HEK293T (cell line): ENCODE data around the gene SIRPG.

ENCODE experiments used
- BHLHE40 ChIP-seq: fragments of 450-650 bp; IDR thresholded peaks from 2 replicates; pipeline ENCODE4 v1.6.1; 2016; ENCODE audit warnings: mild to moderate bottlenecking, moderate library complexity, borderline replicate concordance
- ELF4 ChIP-seq: fragments of 450-650 bp; IDR thresholded peaks from 2 replicates; pipeline ENCODE4 v1.6.1; 2017; ENCODE audit warnings: antibody characterized with exemption
- L3MBTL2 ChIP-seq: fragments of 450-650 bp; conservative IDR thresholded peaks from 2 replicates; pipeline ENCODE4 v1.6.1; 2016; ENCODE audit warnings: mild to moderate bottlenecking
- LEF1 ChIP-seq: fragments of 450-650 bp; IDR thresholded peaks from 2 replicates; pipeline ENCODE4 v1.6.1; 2017; ENCODE audit warnings: mild to moderate bottlenecking, borderline replicate concordance
- NFRKB ChIP-seq: fragments of 450-650 bp; IDR thresholded peaks from 2 replicates; pipeline ENCODE4 v1.6.1; 2016; ENCODE audit warnings: mild to moderate bottlenecking, moderate library complexity
- ZNF384 ChIP-seq: fragments of 450-650 bp; IDR thresholded peaks from 2 replicates; pipeline ENCODE4 v1.6.1; 2016

DNA sequence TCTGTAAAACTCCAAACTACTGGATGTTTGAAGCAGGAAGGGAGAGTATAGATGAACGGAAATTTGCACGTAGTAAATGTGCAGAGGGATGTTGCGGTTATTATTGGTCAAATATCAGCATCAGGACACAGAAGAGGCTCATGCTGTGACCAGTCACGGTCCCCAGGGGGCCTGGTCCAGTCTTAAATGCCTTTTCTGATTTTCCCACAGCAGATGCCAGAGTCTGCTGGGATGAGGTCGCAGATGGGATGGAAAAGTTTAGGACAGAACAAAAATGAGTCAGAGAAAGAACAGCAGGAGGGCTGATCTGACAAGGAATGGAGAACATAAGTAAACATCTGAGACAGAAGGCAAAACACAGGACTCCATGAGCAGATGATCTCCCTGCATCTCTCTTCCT, 11.7 kb upstream of the SIRPG start:
- TF ChIP-seq NFRKB: no peak
- no peak for TF ChIP-seq BHLHE40
- no peak for TF ChIP-seq ELF4
- no peak for TF ChIP-seq L3MBTL2
- no peak for TF ChIP-seq LEF1
- no peak for TF ChIP-seq ZNF384
